CD4-positive, CD25-positive, alpha-beta regulatory T cell (primary cell): ENCODE measurements around the gene PIM3. TPM values are rescaled to one million over a fixed set of nuclear protein-coding genes. Genes with fewer than 3 reads are reported as not detected.
A peak's percentile ranks its signal among the peaks of the same experiment; 100 is the strongest.
"Not testable (repeated sequence)": the region's sequence is repeated elsewhere in the genome, so short reads cannot be mapped to it uniquely, and the experiment has no call there.

ENCODE experiments used
- ATAC-seq, 2 donors: fragments of 150-1000 bp; cut with Tn5 transposase; one replicate each; pipeline ENCODE4 v1.10.0; 2021; ENCODE audit warnings: low read depth in 2 of 2, moderate number of reproducible peaks in 2 of 2, moderate library complexity in 1 of 2
- DNase-seq, 3 donors: peaks; one replicate each; pipeline versions ENCODE4 v3.0.0 to v3.0.0-alpha.2; 2012 to 2022; ENCODE audit warnings: mixed read lengths in 1 of 3
- H3K27ac ChIP-seq: one replicate; pipeline ENCODE4 v1.7.0; 2013; ENCODE audit warnings: mild to moderate bottlenecking, low read length; ENCODE audit not compliant: insufficient read depth, poor library complexity, severe bottlenecking
- H3K27me3 ChIP-seq: one replicate; pipeline ENCODE4 v1.7.0; 2013; ENCODE audit warnings: low read length; ENCODE audit not compliant: control insufficient read depth, insufficient read depth
- H3K36me3 ChIP-seq: one replicate; pipeline ENCODE4 v1.7.0; 2013; ENCODE audit warnings: mild to moderate bottlenecking, low read length, moderate library complexity; ENCODE audit not compliant: control insufficient read depth, insufficient read depth
- H3K4me1 ChIP-seq: 2 replicates; pipeline ENCODE4 v1.7.0; 2013; ENCODE audit warnings: mild to moderate bottlenecking, low read length; ENCODE audit not compliant: insufficient read depth, control insufficient read depth, poor library complexity, severe bottlenecking
- H3K4me3 ChIP-seq: one replicate; pipeline ENCODE4 v1.7.0; 2013; ENCODE audit warnings: low read depth, mild to moderate bottlenecking, low read length, moderate library complexity
- H3K9me3 ChIP-seq, 2 experiments: 1 replicate in 1 of 2; 2 replicates in 1 of 2; pipeline ENCODE4 v1.7.0; 2013; ENCODE audit warnings: low read length in 2 of 2, mild to moderate bottlenecking in 1 of 2, moderate library complexity in 1 of 2; ENCODE audit not compliant: control insufficient read depth in 2 of 2
- H3K27ac Mint-ChIP-seq, 3 donors: one replicate each; pipeline ENCODE4 v1.8.0; 2020 to 2022; ENCODE audit warnings: mild to moderate bottlenecking in 3 of 3, mixed read lengths in 3 of 3, moderate library complexity in 2 of 3
- H3K27me3 Mint-ChIP-seq: one replicate; pipeline ENCODE4 v1.8.0; 2022; ENCODE audit warnings: mild to moderate bottlenecking, mixed read lengths
- H3K36me3 Mint-ChIP-seq: one replicate; pipeline ENCODE4 v1.8.0; 2020; ENCODE audit warnings: mixed read lengths
- H3K4me1 Mint-ChIP-seq, 4 donors: one replicate each; pipeline ENCODE4 v1.8.0; 2020 to 2022; ENCODE audit warnings: mixed read lengths in 4 of 4, mild to moderate bottlenecking in 1 of 4
- H3K4me3 Mint-ChIP-seq, 4 donors: one replicate each; pipeline ENCODE4 v1.8.0; 2020 to 2022; ENCODE audit warnings: mild to moderate bottlenecking in 4 of 4, mixed read lengths in 4 of 4, moderate library complexity in 3 of 4
- H3K9me3 Mint-ChIP-seq, 7 donors: one replicate each; pipeline ENCODE4 v1.8.0; 2020 to 2022; ENCODE audit warnings: mixed read lengths in 7 of 7, mild to moderate bottlenecking in 3 of 7, moderate library complexity in 2 of 7
- polyA plus RNA-seq, 4 donors: library from polyadenylated mRNA; unstranded; fragments of 300-500 nt; fragmentation: Illumina TruSeq; gene quantifications; one replicate each; pipeline ENCODE4 v1.2.3, GENCODE V29; 2021
- total RNA-seq: library from RNA; stranded (reverse); gene quantifications from one replicate; pipeline ENCODE4 v1.2.3, GENCODE V29; 2022

PIM3 gene
- total and polyA plus RNA-seq, 5 donors from 2014 or later: 34.0 to 294 (median 41.3) TPM

DNA sequence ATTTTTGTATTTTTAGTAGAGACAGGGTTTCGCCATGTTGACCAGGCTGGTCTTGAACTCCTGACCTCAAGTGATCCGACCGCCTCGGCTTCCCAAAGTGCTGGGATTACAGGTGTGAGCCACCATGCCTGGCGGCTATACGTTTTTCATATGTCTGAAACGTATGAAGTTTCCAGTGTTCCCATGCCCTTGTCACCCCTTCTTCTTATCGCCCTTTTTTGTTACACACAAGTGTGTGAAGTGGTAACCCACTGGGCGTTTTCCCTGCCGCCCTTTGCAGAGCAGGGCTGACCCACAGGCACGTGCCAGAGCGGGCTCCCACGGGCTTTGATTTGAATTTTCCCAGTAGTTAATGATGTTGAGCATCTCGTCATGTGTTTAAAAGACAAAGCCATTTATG is 17.0 kb downstream of the PIM3 start:
- H3K4me3 ChIP-seq: no peak overlapping the region
- no peaks in the 10 kb centered on the region for H3K36me3 ChIP-seq
- H3K4me1 ChIP-seq: peaks cover 12% of the 10 kb centered on the region
- H3K27ac ChIP-seq: no peak overlapping the region
- H3K9me3 Mint-ChIP-seq: peaks cover 2 to 11% (median 8%) of the 10 kb centered on the region in 7 donors
- DNase-seq (no peak), ATAC-seq (no peak)
- no peak overlapping the region for H3K4me3 Mint-ChIP-seq
- peaks cover 11% of the 10 kb centered on the region for H3K27me3 Mint-ChIP-seq
- no peak overlapping the region for H3K27ac Mint-ChIP-seq
- peaks cover 8% of the 10 kb centered on the region for H3K36me3 Mint-ChIP-seq
- peaks cover 0 to 4% of the 10 kb centered on the region in 2 experiments for H3K9me3 ChIP-seq
- no peaks in the 10 kb centered on the region for H3K27me3 ChIP-seq
- H3K4me1 Mint-ChIP-seq: peaks cover 14 to 21% (median 20%) of the 10 kb centered on the region in 4 donors

DNA sequence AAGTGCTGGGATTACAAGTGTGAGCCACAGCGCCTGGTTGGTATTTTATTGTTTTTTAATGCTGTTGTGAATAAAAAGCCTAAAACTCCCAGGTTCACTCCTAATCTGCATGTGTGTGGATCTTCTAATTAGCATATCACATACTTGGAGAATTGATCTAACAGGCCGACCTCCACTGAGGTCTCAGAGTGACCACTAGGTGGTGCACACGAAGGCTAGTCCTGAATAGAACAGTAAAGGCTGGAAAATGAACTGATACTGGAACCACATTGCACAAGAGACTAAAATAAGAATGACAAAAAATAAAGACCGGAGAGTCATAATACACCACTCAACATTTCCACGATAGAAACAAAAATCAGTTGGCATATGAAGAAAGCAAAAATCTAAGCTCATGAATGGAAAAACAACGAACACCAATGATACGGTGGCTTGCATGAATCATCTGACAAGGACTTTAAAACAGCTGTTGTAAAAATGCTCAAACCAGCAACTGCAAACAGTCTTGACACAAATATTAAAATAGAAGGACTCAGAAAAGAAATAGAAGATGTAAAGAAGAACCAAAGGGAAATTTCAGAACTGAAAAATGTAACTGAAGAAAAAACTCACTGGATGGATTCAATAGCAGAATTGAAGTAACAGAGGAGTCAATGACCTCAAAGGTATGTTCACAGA is 19.2 kb downstream of the PIM3 start:
- Histone ChIP-seq H3K36me3 (no peaks in the 10 kb centered on the region), H3K27ac (no peak overlapping the region), H3K9me3 (peaks cover 0 to 4% of the 10 kb centered on the region in 2 experiments), H3K4me3 (no peak overlapping the region), H3K27me3 (peaks cover 4% of the 10 kb centered on the region), H3K4me1 (peaks cover 24% of the 10 kb centered on the region)
- Mint-ChIP-seq H3K27ac (no peak overlapping the region), H3K9me3 (peaks cover 2 to 12% (median 8%) of the 10 kb centered on the region in 7 donors), H3K4me1 (peaks cover 14 to 27% (median 23%) of the 10 kb centered on the region in 4 donors), H3K4me3 (peak overlapping the region in 1 of 4 donors; percentile 11), H3K27me3 (peaks cover 20% of the 10 kb centered on the region), H3K36me3 (peaks cover 8% of the 10 kb centered on the region)
- ATAC-seq (no peak), DNase-seq (peak in 1 of 3 donors; percentile 61)

DNA sequence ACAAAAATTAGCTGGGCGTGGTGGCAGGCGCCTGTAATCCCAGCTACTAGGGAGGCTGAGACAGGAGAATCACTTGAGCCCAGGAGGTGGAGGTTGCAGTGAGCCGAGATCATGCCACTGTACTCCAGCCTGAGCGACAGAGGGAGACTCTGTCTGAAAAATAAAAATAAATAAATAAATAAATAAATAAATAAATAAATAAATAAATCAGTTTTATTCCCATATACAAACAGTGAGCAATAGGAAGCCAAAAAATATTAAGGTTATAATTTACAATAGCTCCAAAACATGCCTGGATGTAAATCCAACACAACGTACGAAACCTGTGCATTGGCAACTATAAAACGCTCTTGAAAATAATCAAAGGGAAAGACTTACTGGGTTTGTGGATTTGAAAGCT is 21.2 kb downstream of the PIM3 start:
- H3K36me3 ChIP-seq, H3K27ac ChIP-seq, H3K4me3 Mint-ChIP-seq, DNase-seq, ATAC-seq, H3K4me3 ChIP-seq, H3K27ac Mint-ChIP-seq: not testable (repeated sequence)
- peaks cover 4 to 23% (median 14%) of the 10 kb centered on the region in 7 donors for H3K9me3 Mint-ChIP-seq
- peaks cover 37% of the 10 kb centered on the region for H3K27me3 Mint-ChIP-seq
- Histone ChIP-seq H3K27me3 (peaks cover 18% of the 10 kb centered on the region), H3K9me3 (peaks cover 16 to 19% of the 10 kb centered on the region in 2 experiments), H3K4me1 (peaks cover 12% of the 10 kb centered on the region)
- H3K36me3 Mint-ChIP-seq: peaks cover 14% of the 10 kb centered on the region
- H3K4me1 Mint-ChIP-seq: peaks cover 4 to 23% (median 10%) of the 10 kb centered on the region in 4 donors

DNA sequence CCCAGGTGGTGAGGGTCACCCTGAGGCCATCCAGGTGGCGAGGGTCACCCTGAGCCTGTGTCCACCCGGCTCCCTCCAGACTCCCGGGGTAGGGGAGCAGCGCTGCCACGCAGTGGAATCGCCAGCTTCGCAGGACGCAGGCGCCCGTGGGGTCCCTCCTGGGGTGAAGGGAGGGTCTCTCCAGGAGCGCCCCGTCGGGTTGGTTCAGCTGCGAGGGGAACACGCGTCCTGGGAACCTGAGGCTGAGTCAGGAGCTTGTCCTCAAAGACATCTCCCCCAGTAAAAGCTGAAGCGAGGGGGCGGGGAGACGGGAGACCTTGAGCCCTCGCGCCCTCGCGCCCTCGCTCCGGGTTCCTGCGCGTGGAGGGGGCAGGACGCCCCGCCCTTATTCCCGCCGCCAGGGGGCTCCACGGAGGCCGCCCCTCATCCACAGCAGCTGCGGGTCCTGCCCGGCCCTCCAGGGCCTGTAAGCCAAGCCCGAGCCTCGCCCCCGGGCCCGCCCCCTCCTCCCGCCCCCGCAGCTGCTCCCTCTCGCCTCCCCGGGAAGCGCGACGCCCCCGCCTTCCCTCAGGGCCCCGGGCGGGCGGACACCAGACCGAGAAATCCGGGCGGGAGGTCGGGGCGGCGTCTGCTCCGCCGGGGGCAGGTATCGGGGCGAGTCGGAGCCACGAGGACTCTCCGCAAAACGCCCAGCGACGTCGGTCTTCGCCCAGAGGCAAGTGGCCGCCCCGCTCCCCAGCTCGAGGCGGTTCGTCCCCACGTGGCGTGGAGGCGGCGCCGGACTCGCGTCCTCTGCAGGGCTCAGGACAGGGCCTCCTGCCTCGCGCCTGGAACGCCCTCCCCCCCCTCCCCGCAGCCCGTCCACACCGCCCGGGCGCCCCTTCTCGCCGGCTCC is 22.8 kb downstream of the PIM3 start:
- no peak overlapping the region for H3K4me3 ChIP-seq
- H3K27ac ChIP-seq: no peak overlapping the region
- Mint-ChIP-seq H3K36me3 (peaks cover 14% of the 10 kb centered on the region), H3K9me3 (peaks cover 4 to 24% (median 14%) of the 10 kb centered on the region in 7 donors), H3K4me3 (peak overlapping the region in 2 of 4 donors; percentile 62 to 67), H3K27ac (no peak overlapping the region), H3K27me3 (peaks cover 37% of the 10 kb centered on the region), H3K4me1 (peaks cover 3 to 21% (median 9%) of the 10 kb centered on the region in 4 donors)
- no peaks in the 10 kb centered on the region for H3K36me3 ChIP-seq
- DNase-seq (no peak), ATAC-seq (peak in 1 of 2 donors; percentile 39)
- H3K4me1 ChIP-seq: peaks cover 12% of the 10 kb centered on the region
- peaks cover 21% of the 10 kb centered on the region for H3K27me3 ChIP-seq
- H3K9me3 ChIP-seq: peaks cover 16 to 20% of the 10 kb centered on the region in 2 experiments

DNA sequence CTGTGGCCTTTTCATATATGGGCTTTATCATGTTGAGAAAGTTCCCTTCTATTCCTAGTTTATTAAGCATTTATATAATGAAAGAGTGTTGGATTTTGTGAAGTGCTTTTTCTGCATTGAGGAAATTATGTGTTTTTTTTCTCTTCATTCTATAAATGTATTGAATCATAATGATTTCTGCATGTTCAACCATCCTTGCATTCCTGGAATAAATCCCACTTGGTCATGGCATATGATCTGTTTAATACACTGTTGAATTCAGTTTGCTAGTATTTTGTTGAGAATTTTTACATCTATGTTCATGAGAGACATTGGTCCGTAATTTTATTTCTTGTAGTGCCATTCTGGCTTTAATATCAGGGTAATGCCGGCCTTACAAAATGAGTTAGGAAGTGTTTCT is 25.8 kb downstream of the PIM3 start:
- Histone ChIP-seq H3K36me3 (no peaks in the 10 kb centered on the region), H3K4me1 (peaks cover 12% of the 10 kb centered on the region), H3K4me3 (no peak overlapping the region), H3K9me3 (peaks cover 20 to 25% of the 10 kb centered on the region in 2 experiments), H3K27me3 (peaks cover 21% of the 10 kb centered on the region), H3K27ac (no peak overlapping the region)
- peaks cover 0 to 14% (median 4%) of the 10 kb centered on the region in 4 donors for H3K4me1 Mint-ChIP-seq
- H3K27me3 Mint-ChIP-seq: peaks cover 39% of the 10 kb centered on the region
- no peak for ATAC-seq
- peak overlapping the region in 1 of 3 donors; percentile 7 for H3K27ac Mint-ChIP-seq
- peaks cover 2 to 21% (median 10%) of the 10 kb centered on the region in 7 donors for H3K9me3 Mint-ChIP-seq
- no peak overlapping the region for H3K4me3 Mint-ChIP-seq
- DNase-seq: no peak
- H3K36me3 Mint-ChIP-seq: peaks cover 6% of the 10 kb centered on the region

DNA sequence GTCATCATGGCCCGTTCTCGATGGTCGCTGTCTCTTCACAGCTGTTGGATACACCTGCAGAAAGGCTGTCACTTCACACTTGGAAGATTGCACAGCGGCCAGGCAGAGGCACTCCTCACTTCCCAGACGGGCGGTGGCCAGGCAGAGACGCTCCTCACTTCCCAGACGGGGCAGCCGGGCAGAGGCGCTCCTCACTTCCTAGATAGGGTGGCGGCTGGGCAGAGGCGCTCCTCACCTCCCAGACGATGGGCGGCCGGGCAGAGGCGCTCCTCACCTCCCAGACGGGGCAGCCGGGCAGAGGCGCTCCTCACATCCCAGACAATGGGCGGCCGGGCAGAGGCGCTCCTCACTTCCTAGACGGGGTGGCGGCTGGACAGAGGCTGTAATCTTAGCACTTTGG is 29.3 kb downstream of the PIM3 start:
- ATAC-seq, H3K36me3 Mint-ChIP-seq, H3K27ac Mint-ChIP-seq, H3K36me3 ChIP-seq, DNase-seq, H3K4me1 ChIP-seq, H3K27ac ChIP-seq, H3K4me1 Mint-ChIP-seq, H3K4me3 ChIP-seq: not testable (repeated sequence)
- peaks cover 2 to 19% (median 10%) of the 10 kb centered on the region in 7 donors for H3K9me3 Mint-ChIP-seq
- Histone ChIP-seq H3K9me3 (peaks cover 20 to 28% of the 10 kb centered on the region in 2 experiments), H3K27me3 (peaks cover 17% of the 10 kb centered on the region)
- H3K27me3 Mint-ChIP-seq: peaks cover 25% of the 10 kb centered on the region
- H3K4me3 Mint-ChIP-seq: peak overlapping the region in 1 of 4 donors; percentile 11

DNA sequence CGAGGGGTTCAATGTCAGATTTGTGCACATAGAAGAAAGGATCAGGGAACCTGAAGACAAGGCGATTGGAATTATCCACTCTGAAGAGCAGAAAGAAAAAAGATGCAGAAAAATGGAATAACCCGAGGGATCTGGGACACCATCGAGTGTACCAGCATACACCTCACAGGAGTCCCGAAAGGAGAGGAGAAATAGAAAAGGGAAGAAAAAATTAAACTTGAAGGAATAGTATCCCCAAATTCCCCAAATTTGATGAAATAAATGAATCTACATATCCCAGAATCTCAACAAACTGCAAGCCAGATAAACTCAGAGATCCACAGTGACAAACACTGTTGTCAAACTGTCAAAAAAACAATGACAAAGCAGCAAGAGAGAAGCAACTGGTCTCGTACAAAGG is 30.6 kb downstream of the PIM3 start:
- Histone ChIP-seq H3K9me3 (peaks cover 11 to 17% of the 10 kb centered on the region in 2 experiments), H3K27ac (no peak overlapping the region), H3K4me1 (peaks cover 5% of the 10 kb centered on the region), H3K27me3 (peaks cover 7% of the 10 kb centered on the region), H3K36me3 (no peaks in the 10 kb centered on the region), H3K4me3 (no peak overlapping the region)
- DNase-seq (no peak), ATAC-seq (no peak)
- Mint-ChIP-seq H3K9me3 (peaks cover 0 to 13% (median 3%) of the 10 kb centered on the region in 7 donors), H3K4me3 (no peak overlapping the region), H3K36me3 (peaks cover 3% of the 10 kb centered on the region), H3K27me3 (peaks cover 11% of the 10 kb centered on the region), H3K27ac (peak overlapping the region in 1 of 3 donors; percentile 79), H3K4me1 (peaks cover 0 to 10% (median 5%) of the 10 kb centered on the region in 4 donors)
